GM12874 (cell line): ENCODE data around the gene CD1C.

Experiments
- TF ChIP-seq, protein P1 (sequence below): IDR thresholded peaks from 2 replicates; pipeline ENCODE4 v1.5.1; 2011; ENCODE audit warnings: low read depth, mild to moderate bottlenecking, control low read depth, low read length, moderate library complexity; ENCODE audit not compliant: insufficient read depth

CD1C gene

DNA sequence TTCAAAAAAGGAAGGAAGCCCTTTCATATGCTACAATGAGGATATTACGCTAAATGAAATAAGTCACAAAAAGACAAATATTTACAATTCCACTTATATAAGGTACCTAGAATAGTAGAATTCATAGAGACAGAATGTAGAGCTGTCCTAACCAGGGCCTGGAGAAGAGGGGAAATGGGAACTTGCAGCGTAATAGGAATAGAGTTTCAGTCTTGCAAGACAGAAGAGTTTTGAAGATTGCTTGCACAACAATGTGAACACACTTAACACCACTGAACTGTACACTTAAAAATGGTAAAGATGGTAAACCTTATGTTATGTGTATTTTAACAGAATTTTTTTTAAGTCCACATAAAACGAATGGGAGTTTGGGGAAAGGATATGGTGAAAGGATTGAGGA, 38.7 kb downstream of the CD1C start:
- TF ChIP-seq, protein P1, sequence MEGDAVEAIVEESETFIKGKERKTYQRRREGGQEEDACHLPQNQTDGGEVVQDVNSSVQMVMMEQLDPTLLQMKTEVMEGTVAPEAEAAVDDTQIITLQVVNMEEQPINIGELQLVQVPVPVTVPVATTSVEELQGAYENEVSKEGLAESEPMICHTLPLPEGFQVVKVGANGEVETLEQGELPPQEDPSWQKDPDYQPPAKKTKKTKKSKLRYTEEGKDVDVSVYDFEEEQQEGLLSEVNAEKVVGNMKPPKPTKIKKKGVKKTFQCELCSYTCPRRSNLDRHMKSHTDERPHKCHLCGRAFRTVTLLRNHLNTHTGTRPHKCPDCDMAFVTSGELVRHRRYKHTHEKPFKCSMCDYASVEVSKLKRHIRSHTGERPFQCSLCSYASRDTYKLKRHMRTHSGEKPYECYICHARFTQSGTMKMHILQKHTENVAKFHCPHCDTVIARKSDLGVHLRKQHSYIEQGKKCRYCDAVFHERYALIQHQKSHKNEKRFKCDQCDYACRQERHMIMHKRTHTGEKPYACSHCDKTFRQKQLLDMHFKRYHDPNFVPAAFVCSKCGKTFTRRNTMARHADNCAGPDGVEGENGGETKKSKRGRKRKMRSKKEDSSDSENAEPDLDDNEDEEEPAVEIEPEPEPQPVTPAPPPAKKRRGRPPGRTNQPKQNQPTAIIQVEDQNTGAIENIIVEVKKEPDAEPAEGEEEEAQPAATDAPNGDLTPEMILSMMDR: no peak

DNA sequence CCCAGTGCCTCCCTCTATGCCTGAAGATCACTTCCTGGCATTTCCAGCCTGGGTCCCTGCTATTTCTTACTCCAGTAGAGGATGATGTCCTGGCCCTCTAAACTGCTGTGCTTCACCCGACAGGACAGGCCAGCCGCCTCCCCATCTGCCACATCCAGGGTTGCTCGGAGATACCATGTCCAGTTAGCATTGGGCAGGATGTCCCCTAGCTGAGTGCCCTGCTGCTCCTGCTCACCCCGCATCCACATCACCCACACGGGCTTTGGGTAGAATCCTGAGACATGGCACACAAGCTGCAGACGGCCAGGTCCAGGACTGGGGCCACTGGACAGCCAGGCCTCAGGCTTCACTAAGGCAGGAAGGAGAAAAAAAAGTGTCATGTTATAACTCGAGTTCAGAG, 39.6 kb downstream of the CD1C start:
- TF ChIP-seq, protein P1: no peak

DNA sequence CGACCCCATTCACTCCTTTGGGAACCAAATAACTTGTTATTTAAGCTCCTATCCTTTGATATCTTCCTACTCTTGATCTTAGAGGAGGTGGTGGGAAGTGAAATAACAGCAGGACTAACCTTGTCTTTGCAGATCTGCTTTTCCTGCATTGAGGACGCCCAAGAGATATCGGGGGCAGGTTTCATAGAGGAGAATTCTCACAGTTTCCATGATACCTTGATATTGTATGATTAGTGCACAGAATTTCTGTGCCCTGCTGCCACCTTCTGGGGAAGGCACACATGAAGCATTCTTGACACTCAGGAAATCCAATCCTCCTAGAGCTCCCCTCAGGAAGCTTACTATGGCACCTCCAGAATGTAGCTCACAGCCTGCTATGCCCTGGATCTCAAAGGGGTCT, 40.0 kb downstream of the CD1C start:
- TF ChIP-seq, protein P1: peak; percentile 52

DNA sequence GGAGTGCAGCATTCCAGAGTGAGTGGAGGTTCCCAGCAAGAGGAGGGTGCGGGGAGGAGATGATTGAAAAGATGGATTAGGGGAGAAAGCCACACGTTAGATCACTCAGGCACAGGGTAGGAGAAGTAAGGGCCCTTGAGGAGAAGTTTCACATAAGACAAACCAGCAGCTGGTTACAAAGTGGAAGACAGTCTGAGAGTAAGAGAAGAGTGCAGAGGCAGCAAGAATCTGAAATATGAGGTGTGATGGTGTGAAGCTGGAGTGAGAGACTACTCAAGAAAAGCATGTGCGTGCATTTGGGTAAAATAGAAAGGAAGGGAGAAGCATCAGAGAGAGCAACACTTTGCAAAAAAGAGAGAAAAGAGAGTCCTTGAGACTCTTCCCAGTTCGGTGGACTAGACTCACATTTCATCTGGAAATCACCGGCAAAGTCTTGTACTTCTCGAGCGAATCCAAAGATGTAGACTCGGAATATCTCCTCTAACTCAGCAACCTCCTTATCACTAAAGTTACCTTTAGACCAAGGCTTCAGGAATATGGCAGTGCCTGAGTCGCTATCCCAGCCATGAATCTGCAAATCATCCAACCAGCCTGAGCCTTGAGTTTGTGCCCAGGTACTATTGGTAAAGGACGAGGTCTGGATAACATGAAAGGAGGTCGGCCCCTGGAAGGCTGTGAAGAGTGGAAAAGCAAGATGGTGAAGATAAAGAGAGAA, 40.8 kb downstream of the CD1C start:
- TF ChIP-seq, protein P1: no peak

DNA sequence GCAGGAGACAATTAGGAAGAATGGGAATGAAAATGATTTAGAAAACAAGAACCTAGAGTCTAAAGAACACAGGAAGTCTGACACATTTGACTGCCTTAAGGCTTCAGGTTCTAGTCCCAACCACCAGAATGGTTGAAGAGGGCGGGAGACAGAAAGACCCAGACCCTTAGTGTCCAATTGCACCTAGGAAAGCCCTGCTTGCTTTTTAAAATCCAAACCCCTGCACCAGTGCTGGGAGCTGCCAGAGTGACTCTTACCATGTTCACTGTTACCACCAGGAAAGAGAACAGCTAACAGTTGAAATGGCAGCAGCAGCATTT, 41.3 kb downstream of the CD1C start:
- TF ChIP-seq, protein P1: no peak

DNA sequence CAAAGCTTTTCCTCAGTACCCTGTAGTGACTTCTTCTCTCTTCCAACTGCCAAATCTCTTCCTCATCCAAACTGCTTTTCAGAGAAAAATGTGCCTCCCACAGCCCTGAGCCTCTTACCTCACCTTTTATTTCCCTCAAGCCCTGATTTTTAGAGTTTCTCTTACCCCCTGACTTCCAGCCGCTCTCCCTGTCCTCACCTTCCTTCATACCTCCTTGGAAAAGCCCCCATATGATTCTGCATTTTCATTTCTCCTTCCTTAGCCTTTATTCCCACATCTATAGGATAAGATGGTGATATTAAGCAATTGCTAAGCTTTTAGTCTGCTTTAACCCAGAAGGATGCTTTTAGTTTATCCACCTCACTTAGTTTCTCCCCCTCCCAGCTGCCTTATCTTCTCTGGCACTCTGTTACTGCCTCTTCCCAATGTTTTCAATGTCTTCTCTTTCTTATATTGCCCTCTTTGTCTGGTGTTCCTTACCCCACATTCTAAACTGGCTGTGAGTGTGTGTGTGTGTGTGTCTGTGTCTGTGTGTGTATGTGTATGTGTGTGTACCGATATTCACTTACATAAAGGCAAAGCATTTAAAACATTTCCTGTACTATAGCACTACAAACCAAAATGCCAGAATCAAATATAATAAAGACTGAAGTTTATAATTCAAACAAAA, 41.9 kb downstream of the CD1C start, which contains the start of gene CD1B:
Gene CD1B (minus strand): TSS at position 51 of the 670 bp plus-strand sequence. CDS start 108 bp downstream, outside the sequence.
- TF ChIP-seq, protein P1: no peak

GRCh38 chr1:158333405-158334155, 43.9 kb downstream of the CD1C start:
- TF ChIP-seq, protein P1: no peak
